ENCODE measurements around the gene ZNF511.

ZNF511 gene

DNA sequence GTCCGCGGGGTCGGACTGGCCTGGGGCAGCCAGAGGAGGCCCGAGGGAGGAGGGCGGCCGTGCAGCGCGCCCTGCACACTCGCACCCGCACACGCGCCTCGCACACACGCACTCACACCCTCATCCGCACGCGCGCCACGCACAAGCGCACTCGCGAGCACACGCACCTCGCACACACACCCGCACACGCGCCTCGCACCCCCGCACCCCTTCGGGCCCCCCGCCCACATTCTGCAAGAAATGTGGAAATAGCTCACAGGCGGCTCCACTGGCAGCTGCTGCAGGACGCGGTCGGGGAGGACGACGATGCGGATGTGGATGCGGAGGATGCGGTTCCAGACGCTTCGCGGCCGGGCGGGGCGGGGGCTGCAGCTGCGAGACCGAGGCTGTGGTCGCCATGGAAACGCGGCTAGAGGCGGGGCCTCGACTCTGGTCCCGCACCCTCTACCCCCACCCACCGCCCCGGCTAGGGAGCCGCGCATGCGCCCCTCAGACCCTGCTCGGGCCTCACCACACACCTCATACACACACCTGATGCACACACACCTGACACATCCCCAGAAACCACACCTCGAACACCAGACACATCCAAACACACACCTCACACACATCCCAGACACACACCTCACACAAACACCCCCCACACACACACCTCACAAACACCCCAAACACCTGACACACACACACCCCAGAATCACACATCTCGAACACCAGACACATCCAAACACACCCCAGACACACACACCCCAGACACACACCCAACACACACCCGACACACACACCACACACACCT, 28.1 kb downstream of the ZNF511 start, which contains the start of gene CALY:
Gene CALY (minus strand): TSS at position 320 of the 793 bp plus-strand sequence. CDS start 7,907 bp downstream, outside the sequence.
- peak; percentile 91 for DNase-seq

DNA sequence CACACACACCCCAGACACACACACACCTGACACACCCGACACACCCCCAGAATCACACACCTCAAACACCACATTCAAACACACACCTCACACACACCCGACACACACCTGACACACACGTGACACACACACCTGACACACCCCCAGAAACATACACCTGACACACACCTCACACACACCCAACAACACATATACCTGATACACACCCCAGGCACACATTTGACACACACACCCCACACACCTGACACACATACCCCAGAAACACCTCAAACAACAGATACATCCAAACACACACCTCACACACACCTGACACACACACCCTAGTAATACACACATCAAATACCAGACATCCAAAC, 28.6 kb downstream of the ZNF511 start:
- DNase-seq: no peak

DNA sequence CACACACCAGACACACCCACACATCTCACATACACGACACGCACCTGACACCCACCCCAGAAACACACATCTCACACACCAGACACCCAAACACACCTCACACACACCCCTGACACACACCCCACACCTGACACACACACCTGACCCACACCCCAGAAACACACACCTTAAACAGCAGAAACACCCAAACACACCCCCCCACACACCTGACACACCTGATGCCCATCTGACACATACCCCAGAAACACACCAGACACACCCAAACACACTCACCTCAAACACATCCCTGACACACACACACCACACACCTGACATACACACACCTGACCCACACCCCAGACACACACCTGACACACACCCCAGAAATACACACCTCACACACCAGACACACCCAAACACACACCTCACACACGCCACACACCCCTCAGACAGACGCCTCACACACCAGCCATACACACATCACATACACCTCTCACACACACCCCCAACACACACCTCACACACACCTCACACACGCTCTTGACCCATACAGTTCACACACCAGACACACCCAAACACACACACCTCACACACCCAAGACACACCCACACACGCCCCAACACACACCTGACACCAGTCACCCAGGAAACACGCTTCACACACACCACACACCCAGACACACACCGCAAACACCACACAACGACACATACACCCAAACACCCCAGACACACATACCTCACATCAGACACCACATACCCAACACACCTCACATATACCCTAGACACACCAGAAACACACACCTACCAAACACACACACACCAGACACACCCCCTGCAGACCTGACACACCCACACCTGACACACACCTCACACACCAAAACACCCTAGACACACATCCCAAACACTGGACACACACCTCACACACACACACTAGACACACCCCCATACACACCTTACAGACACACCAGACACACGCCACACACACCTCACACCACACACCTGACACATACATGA, 29.7 kb downstream of the ZNF511 start:
- no peak for DNase-seq

DNA sequence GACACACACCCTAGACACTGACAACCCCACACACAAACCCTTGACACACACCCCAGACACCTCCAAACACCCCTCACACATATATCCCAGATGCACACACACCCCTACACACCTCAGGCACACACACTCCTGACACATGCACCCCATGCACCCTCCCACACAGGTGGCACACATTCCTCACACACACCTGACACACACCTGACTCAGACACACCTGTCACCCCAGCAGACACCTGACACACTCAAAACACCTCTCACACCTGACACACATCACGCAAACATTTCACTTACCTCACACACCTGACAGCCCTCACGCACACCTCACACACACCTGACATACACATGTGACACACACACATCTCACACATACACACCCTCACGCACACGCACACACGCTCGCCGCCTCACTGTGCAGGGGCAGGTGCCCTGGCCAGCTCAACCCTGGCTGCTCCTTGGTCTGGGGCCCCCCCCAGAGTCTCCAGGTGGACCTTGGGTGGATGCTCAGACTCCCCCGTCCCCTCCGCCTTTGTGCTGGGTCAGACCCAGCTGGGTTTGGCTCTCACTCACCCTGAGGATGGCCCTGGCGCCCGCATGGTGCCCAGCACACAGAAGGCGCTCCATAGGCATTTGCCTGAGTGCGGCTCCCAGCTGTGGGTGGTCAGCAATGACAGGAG, 31.1 kb downstream of the ZNF511 start:
- no peak for DNase-seq

DNA sequence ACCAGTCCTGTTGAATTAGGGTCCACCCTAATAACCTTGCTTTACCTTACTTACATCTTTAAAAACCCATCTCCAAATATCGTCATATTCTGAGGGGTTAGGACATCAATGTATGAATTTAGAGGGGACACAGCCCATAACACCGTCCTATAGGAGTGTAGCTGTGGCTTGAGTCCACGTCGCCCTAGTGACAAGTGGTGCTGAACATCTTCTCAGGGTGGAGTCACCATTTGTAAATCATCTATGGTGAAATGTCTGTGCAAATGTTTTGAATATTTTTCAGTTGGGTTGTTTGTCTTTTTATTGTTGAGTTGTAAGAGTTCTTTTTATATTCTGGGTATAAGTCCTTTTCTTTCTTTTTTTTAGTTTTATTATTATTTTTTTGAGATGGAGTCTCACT, 33.3 kb downstream of the ZNF511 start:
- no peak for DNase-seq

DNA sequence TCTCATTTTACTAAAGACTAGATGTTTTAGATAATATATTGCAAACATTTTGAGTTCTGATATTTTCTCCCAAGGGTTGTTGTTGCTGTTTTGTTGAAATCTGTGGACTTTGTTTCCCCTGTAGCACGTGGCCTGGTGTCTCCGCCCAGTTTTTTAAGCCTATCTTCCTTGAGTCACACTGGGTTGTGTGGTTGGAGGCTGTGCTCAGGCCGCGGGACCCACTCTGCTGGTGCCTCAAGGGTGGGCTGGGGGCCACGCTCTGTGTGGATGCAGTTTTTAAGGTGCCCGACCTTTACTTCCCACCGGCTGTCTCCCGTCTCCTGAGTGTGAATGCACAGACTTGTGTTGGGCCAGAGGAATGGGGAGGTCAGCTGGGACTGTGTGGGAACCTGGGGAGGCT, 34.2 kb downstream of the ZNF511 start:
- DNase-seq: no peak

DNA sequence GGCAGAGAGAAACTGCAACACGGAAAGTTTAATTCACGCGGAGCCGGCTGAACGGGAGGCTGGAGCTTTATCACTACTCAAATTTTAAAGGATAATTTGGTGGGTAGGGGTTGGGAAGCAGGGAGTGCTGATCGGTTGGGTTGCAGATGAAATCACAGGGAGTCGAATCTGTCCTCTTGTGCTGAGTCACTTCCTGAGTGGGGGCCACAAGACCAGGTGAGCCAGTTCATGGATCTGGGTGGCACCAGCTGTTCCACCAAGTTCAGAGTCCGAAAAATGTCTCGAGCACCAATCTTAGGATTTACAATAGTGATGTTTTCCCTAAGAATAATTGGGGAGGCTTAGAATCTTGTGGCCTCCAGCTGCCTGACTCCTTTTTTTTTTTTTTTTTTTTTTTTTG, 34.8 kb downstream of the ZNF511 start:
- DNase-seq: no peak

DNA sequence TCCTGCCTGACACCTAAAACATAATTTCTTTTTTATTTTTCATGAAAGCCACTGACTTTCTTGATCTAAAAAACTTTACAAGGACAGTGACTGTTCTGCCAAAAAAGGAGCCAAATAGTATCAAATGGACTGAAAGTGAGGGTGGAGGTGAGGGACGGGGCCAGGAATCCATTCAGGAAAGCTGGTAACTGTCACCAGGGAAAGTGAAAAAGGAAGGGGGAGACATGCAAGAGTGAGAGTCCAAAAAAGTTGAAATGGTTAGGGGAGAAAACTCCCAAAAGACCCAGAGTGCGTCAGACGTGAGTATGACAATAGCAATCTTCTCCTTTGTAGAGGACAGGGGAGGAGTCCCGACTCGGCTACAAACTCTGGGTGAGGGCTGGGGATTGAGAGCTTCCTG, 35.5 kb downstream of the ZNF511 start:
- DNase-seq: no peak

DNA sequence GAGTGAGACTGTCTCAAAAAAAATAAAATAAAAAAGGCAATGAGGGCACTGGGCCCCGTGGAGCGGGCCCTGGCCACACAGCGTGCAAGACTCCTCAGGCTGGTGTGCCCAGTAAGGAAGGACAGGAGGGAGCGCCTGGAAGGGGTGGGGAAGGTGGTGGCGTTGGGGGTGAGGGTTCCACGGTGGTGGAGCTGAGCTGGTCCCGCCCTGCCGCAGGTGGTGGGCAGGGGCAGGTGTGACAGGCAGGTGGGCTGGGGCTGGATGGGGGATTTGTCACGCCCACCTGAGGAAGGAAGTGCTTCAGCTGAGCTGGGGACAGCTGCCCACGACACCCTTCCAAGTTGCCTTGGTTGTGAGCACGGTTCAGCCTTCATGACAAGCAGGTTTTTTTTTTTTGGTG, 37.7 kb downstream of the ZNF511 start:
- DNase-seq: no peak

DNA sequence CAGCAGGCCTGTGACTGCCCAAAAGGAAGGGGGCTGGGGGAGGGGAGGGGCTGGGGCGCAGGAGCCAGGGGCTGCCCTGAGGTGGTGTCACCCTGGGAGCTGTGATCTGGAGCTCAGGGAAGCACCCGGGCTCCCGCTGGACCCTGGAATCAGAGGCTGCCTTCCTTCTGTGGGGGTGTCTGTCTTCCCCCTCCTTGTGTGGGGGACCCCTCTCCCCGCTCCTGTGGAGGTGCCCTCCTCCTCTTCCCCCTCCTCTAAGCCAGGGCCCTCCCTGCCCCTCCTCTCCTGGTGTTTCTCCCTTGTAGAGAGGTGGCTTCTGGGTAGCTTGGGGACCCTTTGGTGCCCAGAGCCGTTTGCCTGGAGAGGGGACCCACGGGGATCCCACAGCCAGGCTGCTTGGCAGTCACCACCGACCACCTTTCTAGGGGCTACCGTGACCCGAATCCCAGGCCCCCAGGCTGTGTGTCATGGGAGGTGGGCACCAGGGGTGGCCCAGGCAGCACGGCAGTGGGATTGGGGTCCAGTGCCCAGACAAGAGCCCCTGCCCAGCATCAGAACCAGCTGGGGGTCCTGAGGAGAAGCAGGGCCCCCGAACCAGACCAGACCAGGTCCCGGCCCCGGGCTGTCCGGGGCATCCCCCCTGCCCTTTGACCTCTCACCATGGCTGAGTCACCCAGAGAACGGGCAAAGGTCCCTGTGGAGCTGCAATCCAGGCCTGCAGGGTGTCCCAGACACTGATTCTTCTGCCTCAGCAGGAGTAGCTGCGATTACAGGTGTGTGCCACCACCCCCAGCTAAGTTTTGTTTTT, 39.2 kb downstream of the ZNF511 start:
- no peak for DNase-seq

DNA sequence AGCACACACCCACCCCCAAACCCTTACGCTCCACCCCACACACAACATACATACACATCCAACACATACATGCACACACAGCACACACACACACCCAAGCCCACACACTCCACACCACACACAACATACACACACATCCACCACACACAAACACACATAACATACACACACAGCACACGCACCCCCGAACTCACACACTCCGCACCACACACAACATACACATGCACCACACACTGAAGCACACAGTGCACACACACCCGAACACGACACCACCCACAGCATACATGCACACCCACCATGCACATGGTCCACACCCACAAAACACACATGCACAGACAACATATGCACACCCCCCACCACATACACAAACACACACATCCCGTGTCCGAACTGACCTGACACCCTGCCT, 40.5 kb downstream of the ZNF511 start:
- DNase-seq: no peak

DNA sequence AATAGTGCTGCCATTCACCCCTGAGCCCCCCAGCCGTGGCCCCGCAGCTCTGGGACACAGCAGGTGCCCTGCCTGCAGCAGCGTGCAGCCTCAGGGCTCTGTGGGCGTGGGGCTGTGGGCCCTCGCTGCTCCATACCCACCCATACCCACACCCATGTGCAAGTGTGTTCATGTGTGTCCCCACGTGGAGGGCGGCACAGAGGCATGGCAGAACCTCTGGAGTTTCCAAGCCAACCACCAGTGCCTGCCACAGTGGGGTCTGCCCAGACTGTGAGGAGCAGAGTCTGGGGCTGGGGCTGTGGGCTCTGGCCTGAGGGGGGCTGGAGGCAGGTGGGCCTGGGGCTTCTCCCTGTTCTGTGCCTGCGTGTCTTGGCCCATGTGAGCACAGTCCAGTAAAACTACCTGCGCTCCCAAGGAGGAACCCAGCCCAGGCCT, 40.9 kb downstream of the ZNF511 start:
- DNase-seq: no peak

DNA sequence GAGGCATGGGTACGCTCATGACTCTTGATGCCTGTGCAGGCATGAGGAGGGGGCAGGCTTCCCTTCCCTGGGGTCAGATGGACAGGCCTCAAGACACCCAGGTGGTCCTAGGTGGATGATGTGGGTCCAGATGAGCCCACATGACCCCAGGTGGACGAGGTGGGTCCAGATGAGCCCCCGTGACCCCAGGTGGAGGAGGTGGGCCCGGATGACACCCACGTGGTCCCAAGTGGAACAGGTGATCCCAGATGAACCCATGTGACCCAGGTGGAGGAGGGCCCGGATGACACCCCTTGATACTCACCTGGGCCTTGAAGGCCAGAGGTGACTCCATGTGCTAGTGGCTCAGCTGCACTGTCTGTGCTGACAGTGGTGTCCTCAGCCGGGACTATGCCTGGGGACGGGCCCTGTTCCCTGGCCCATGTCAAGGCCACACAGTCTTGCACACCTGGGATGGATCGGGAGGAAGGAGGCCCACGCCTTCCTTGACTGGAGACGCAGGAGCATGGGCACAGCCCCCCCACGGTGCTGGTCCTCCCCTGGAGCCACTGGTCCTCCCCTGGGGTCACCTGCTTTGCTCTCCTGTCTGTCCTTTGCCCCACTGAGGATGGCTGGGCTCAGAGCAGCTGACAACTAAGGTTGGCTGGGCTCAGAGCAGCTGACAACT, 41.7 kb downstream of the ZNF511 start:
- no peak for DNase-seq

DNA sequence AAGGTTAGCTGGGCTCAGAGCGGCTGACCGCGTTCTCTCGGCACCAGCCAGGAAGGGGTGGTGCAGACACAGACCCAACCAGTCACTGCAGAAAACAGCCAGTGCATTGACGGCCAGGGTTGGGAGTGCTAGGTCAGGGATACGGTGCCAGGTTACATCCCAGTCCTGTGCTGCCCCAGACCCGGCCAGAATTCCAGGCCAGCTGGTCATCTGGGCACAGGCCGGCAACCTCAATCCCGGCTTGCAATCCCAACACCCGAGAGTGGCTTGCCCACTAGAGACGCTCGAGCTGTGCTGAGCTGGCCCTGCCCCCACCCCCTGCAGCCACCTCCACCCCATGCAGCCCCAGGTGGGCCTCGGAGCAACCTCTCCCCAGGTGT, 42.2 kb downstream of the ZNF511 start:
- DNase-seq: no peak

DNA sequence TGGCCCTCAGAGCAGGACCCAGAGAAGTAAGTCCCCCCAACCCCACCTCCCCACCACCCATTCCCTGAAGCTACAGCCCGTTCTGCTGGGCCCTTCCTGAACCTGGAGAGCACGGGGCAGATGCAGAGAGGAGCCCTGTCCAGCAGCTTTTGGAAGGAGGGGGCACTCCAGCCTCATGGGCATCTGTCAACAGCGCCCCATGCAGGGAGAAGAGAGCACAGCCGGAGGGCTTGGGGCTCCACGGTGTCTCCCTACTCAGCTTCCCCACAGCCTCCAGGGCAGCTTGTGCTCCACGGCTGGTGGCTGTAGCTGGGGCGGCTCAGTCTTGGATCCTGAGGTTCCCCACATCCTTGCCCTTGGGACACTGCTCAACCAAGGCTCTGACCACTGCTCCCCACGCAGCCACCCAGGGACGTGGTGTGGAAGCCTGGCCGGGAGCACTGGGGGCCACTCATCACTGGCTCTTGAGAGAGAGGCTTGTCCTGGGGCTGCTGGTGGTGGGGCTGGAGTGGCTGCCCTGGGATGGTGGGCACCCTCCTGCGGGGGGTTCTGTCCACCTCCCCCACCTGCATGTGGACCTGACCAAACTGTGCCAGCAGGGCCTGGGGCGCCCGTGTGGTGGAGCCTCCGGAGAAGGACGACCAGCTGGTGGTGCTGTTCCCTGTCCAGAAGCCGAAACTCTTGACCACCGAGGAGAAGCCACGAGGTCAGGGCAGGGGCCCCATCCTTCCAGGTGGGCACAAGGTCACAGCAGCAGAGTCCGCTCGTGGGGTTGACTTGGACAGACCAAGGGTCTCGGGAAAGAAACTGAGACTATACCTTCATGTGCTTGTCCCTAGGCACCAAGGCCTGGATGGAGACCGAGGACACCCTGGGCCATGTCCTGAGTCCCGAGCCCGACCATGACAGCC, 42.9 kb downstream of the ZNF511 start:
- no peak for DNase-seq

DNA sequence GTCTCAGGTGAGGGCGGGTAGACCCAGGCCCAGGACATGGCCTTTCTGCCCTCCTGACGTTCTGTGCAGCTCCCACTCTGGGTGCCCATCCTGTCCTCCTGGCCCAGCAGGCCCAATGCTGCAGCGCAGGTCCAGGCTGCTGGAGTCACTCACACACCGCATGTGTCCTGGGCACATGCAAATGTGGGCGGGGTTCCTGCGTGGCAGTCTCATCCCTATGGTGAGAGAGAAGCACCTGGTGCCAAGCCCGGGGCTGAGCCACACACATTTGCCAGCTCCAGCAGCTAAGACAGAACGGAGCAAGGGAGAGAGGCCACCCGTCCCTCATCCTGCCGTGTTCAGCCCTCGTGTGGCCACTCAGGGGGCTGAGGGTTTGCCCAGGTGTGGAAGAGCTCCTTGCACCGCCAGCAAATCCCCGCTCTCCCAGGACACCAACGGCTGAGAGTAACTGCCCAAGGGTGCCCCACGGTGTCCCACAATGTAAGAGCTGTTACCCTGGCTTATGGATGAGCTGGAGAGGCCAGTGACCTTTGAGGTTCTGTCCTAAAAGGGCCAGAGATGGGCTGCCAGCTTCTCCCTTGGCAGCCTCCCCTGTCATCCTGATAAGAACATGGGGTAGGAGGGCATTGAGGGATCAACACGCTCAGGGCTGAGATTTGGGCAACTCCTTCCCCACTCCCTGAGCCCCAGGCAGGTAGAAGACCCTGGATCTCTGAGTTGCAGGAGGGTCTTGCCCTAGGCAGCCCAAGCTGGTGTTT, 44.7 kb downstream of the ZNF511 start:
- no peak for DNase-seq

DNA sequence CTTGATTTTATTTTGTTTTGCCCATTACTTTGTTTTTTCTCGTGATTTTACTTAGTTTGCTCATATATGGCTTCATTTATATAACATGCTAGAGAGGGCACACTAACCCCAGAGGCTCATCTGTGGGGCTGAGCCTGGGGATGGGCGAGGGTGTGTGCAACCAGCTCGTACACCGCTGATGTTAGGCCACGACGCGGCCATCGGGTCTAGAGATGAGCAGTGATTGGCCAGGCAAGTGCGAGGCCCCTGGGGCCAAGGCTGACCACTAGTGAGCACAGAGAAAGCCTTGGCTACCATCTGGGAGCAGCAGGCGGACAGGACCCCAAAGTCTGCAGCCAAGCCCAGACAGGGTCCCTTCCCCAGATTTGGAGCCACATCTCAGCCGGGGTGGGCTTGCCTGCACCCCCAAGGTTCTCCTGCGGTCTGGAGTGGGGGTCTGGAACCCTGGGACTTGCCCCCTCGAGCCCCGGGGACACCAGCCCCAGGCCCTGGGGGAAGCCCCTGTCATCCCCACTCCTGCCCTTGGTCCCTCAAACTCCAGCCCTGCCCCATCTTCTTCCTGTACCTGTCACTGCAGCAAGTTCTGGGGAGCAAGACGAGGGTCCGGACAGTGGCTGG, 45.4 kb downstream of the ZNF511 start:
- no peak for DNase-seq

DNA sequence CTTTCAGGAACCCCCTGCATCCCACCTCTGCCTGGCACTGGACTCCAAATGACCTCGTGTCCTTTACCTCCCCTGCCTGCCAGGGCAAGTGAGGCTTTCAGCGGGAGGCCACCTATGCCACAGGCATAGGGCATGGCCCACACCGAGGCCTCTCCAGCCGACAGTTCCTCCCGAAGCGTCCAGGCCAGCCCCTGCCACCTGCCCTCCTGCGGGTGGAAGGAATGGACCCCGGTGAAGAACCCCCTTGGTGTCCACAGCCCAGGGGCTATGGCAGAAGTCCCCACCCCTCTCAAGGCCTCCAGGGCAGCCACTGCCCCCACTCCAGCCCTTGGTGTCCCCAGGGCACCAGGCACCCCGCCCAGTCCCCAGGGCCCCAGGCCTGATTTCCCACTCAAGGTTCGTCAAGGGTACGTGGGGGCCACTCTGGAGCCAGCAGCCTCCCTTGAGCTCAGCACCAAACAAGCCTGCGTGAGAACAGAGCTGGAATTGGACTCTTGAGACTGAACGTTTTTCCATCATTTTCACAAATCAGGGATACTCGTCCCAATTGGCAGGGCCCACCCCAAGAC, 46.0 kb downstream of the ZNF511 start:
- DNase-seq: no peak

DNA sequence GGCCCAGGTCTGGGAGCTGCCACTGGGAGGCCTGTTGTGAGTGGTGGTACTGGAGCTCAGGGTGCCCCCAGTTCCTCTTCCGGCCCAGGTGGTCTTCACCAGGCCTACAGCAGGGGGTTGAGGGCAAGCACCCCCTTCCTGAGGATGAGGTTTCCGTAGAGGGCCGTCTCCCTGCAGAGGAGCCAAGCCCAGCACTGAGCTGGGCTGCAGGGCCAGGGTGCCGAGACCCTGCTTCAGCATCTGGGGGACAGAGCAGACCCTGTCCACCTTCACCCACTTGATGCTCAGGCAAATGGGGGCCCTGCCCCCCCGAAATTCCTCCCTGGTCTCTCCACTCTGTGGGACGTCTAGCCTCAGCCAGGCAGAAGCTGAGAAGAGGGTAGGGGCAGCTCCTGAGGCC, 46.6 kb downstream of the ZNF511 start:
- no peak for DNase-seq
